ENCODE data around the gene MAT2B. TPM values are rescaled to one million over a fixed set of nuclear protein-coding genes. Genes with fewer than 3 reads are reported as not detected.

Gene MAT2B
- 51.7 TPM for polyA plus RNA-seq (2013, experiment 1 of 2)
- polyA plus RNA-seq (2013, experiment 2 of 2): 51.0 TPM

DNA sequence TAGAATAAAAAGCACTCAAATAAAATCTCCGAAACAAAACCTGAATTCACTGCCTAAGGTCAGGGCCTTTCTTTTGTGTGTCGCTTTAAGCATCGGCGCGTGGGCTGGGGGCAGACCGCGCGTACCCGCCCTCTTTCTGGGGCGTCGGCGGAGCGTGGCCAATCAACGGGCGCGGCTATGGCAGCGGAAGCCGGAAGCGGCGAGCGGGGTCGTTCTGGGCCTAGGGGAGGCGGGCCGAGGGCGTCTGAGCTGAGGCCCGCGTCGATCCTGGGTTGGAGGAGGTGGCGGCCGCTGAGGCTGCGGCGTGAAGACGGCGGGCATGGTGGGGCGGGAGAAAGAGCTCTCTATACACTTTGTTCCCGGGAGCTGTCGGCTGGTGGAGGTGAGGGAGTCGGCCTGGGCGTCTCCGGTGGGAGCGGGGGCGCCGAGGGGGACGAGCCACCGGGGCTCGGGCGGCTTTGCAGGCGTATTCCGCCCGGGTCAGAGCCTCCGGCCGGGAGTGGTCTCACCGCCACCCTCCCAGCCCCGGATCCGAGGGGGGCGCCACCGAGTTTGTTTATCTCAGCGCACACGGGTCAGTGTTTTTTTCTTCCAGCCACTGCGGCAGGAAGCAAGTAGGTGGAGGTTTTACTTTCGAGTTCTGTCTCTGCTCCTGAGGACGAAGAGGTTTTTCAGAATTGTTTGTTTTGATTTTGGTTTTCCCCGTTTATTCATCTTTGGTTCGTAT is at the start of gene MAT2B:
Gene MAT2B, plus strand, starts transcription at position 252 of the 727 bp plus-strand sequence. Its CDS starts 68 bp downstream, at position 320.
- H2BK120ac ChIP-seq (ENCODE audit: low read depth, low read length): peak within 1 kb of the TSS; percentile 10
- peak within 1 kb of the TSS; percentile 91 for H3K9ac ChIP-seq (ENCODE audit: low read depth, low read length, poor library complexity)
- H3K36me3 ChIP-seq (replicated peaks in 1 of 2; ENCODE audit: control insufficient read depth in 2 of 2, insufficient read depth in 2 of 2, low read length in 2 of 2): peaks cover 0 to 20% of the 10 kb centered on the region in 2 donors
- H4K8ac ChIP-seq (ENCODE audit: low read depth, low read length): no peak within 1 kb of the TSS
- no peak within 1 kb of the TSS for H4K91ac ChIP-seq (ENCODE audit: low read depth, low read length, poor library complexity)
- H3K4ac ChIP-seq (ENCODE audit: low read length): no peak within 1 kb of the TSS
- H3K4me1 ChIP-seq (ENCODE audit: control insufficient read depth in 2 of 2, insufficient read depth in 1 of 2, low read depth in 1 of 2, low read length in 2 of 2): peaks cover 3 to 16% of the 10 kb centered on the region in 2 donors
- peak within 1 kb of the TSS; percentile 53 for H2BK5ac ChIP-seq (ENCODE audit: low read length)
- peak within 1 kb of the TSS; percentile 77 for H3K4me2 ChIP-seq (ENCODE audit: insufficient read depth, low read length, poor library complexity, severe bottlenecking)
- no peaks in the 10 kb centered on the region for H3K9me3 ChIP-seq (replicated peaks in 1 of 2; ENCODE audit: control insufficient read depth in 2 of 2, insufficient read depth in 1 of 2, low read depth in 1 of 2, low read length in 2 of 2)
- peak within 1 kb of the TSS; percentile 85 for H2AFZ ChIP-seq (ENCODE audit: low read length)
- H3K27me3 ChIP-seq (ENCODE audit: control insufficient read depth in 3 of 3, insufficient read depth in 3 of 3, low read depth in 1 of 3, low read length in 3 of 3): no peaks in the 10 kb centered on the region
- peak within 1 kb of the TSS; percentile 100 for H3K23ac ChIP-seq (ENCODE audit: low read depth, low read length, poor library complexity)
- no peak within 1 kb of the TSS for H3K14ac ChIP-seq (ENCODE audit: low read length)
- no peak within 1 kb of the TSS for H2AK5ac ChIP-seq (ENCODE audit: low read depth, low read length)
- H3K79me1 ChIP-seq (ENCODE audit: low read depth, low read length): no peaks in the 10 kb centered on the region
- no peak within 1 kb of the TSS for H2BK15ac ChIP-seq (ENCODE audit: low read length)
- peak within 1 kb of the TSS; percentile 95 for H3K27ac ChIP-seq (replicated peaks; ENCODE audit: low read length)
- no peak within 1 kb of the TSS for H2BK12ac ChIP-seq (ENCODE audit: low read length)
- peak within 1 kb of the TSS; percentile 98 for H3K18ac ChIP-seq (ENCODE audit: low read length)
- WGBS, 2 donors (ENCODE audit: extremely low coverage in 2 of 2, insufficient read length in 2 of 2, insufficient replicate concordance in 1 of 2): no CpG with 5 or more reads among the region's 64 CpGs
- H3K4me3 ChIP-seq (ENCODE audit: low read length in 2 of 2): peak within 1 kb of the TSS; percentile 63 to 95
- peak; percentile 92 for DNase-seq (ENCODE audit: low spot score)

DNA sequence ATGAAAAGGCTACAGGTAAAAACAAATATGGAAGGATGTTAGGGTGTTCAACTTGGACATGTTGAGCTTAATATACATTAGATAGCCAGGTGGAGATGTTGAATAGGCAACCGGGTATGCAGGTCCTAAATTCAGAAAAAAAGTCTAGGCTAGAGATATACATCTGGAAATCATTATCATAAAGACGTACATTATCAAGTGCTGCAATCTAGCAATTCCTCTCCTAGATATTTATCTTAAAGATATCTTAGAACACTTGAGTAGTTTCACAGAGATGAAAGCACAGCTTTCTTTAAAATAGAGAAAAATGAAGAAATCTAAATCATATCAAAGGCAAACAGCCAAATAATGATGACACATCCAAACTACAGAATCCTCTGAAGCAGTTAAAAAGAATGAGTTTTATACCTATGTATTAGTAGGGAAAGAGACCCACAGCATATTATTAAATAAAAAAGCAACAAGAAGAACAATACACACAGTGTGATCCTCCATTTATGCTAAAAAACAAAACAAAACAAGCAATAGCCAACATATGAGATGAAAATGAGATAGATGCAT is 49.3 kb upstream of the MAT2B start:
- Histone ChIP-seq H3K4me1 (ENCODE audit: control insufficient read depth in 2 of 2, insufficient read depth in 1 of 2, low read depth in 1 of 2, low read length in 2 of 2) (no peaks in the 10 kb centered on the region), H3K14ac (ENCODE audit: low read length) (no peak overlapping the region), H2BK5ac (ENCODE audit: low read length) (no peak overlapping the region), H4K91ac (ENCODE audit: low read depth, low read length, poor library complexity) (no peak overlapping the region), H3K4me3 (ENCODE audit: low read length in 2 of 2) (no peak overlapping the region), H3K36me3 (replicated peaks in 1 of 2; ENCODE audit: control insufficient read depth in 2 of 2, insufficient read depth in 2 of 2, low read length in 2 of 2) (peaks cover 5 to 64% of the 10 kb centered on the region in 2 donors), H3K23ac (ENCODE audit: low read depth, low read length, poor library complexity) (no peak overlapping the region), H3K18ac (ENCODE audit: low read length) (no peak overlapping the region), H2BK12ac (ENCODE audit: low read length) (no peak overlapping the region), H2AFZ (ENCODE audit: low read length) (no peak overlapping the region), H3K27ac (replicated peaks; ENCODE audit: low read length) (no peak overlapping the region), H3K27me3 (ENCODE audit: control insufficient read depth in 3 of 3, insufficient read depth in 3 of 3, low read depth in 1 of 3, low read length in 3 of 3) (no peaks in the 10 kb centered on the region), H3K79me1 (ENCODE audit: low read depth, low read length) (no peaks in the 10 kb centered on the region), H3K9ac (ENCODE audit: low read depth, low read length, poor library complexity) (no peak overlapping the region), H4K8ac (ENCODE audit: low read depth, low read length) (no peak overlapping the region), H2BK15ac (ENCODE audit: low read length) (no peak overlapping the region), H3K9me3 (replicated peaks in 1 of 2; ENCODE audit: control insufficient read depth in 2 of 2, insufficient read depth in 1 of 2, low read depth in 1 of 2, low read length in 2 of 2) (peaks cover 0 to 3% of the 10 kb centered on the region in 2 donors), H3K4ac (ENCODE audit: low read length) (no peak overlapping the region), H3K4me2 (ENCODE audit: insufficient read depth, low read length, poor library complexity, severe bottlenecking) (no peak overlapping the region), H2BK120ac (ENCODE audit: low read depth, low read length) (no peak overlapping the region), H2AK5ac (ENCODE audit: low read depth, low read length) (no peak overlapping the region)
- no peak for DNase-seq (ENCODE audit: low spot score)
- no CpG with 5 or more reads among the region's 2 CpGs for WGBS, 2 donors (ENCODE audit: extremely low coverage in 2 of 2, insufficient read length in 2 of 2, insufficient replicate concordance in 1 of 2)

DNA sequence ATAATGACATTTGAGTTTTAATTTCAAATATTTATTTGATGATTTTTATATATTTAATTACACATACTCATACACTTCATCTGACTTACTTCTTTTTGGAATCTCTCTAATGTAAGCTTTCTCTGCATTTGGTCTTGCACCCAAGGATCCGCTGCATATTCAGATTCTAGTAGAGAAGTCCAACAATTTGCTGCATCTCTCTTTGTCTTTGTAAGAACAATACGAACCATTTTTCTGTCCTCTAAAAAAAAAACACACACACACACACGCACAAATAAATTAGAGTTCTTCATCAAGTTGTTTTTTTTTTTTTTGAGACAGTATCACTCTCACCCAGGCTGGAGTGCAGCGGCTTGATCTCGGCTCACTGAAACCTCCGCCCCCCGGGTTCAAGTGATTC is 48.6 kb upstream of the MAT2B start:
- no peaks in the 10 kb centered on the region for H3K4me1 ChIP-seq (ENCODE audit: control insufficient read depth in 2 of 2, insufficient read depth in 1 of 2, low read depth in 1 of 2, low read length in 2 of 2)
- H3K4me3 ChIP-seq (ENCODE audit: low read length in 2 of 2): no peak overlapping the region
- H3K4ac ChIP-seq (ENCODE audit: low read length): no peak overlapping the region
- no peak for DNase-seq (ENCODE audit: low spot score)
- H2AK5ac ChIP-seq (ENCODE audit: low read depth, low read length): no peak overlapping the region
- no peaks in the 10 kb centered on the region for H3K27me3 ChIP-seq (ENCODE audit: control insufficient read depth in 3 of 3, insufficient read depth in 3 of 3, low read depth in 1 of 3, low read length in 3 of 3)
- H3K4me2 ChIP-seq (ENCODE audit: insufficient read depth, low read length, poor library complexity, severe bottlenecking): no peak overlapping the region
- H2BK5ac ChIP-seq (ENCODE audit: low read length): no peak overlapping the region
- no peak overlapping the region for H4K8ac ChIP-seq (ENCODE audit: low read depth, low read length)
- H3K9ac ChIP-seq (ENCODE audit: low read depth, low read length, poor library complexity): no peak overlapping the region
- no peaks in the 10 kb centered on the region for H3K79me1 ChIP-seq (ENCODE audit: low read depth, low read length)
- 100% methylated on average over 2 of the region's 7 CpGs; no CpG with 5 or more reads in 1 of the 2 donors for WGBS, 2 donors (ENCODE audit: extremely low coverage in 2 of 2, insufficient read length in 2 of 2, insufficient replicate concordance in 1 of 2)
- no peak overlapping the region for H2BK120ac ChIP-seq (ENCODE audit: low read depth, low read length)
- peaks cover 3 to 56% of the 10 kb centered on the region in 2 donors for H3K36me3 ChIP-seq (replicated peaks in 1 of 2; ENCODE audit: control insufficient read depth in 2 of 2, insufficient read depth in 2 of 2, low read length in 2 of 2)
- no peak overlapping the region for H3K27ac ChIP-seq (replicated peaks; ENCODE audit: low read length)
- no peak overlapping the region for H3K23ac ChIP-seq (ENCODE audit: low read depth, low read length, poor library complexity)
- H2AFZ ChIP-seq (ENCODE audit: low read length): no peak overlapping the region
- H3K18ac ChIP-seq (ENCODE audit: low read length): no peak overlapping the region
- no peak overlapping the region for H2BK15ac ChIP-seq (ENCODE audit: low read length)
- no peak overlapping the region for H4K91ac ChIP-seq (ENCODE audit: low read depth, low read length, poor library complexity)
- H3K14ac ChIP-seq (ENCODE audit: low read length): no peak overlapping the region
- H3K9me3 ChIP-seq (replicated peaks in 1 of 2; ENCODE audit: control insufficient read depth in 2 of 2, insufficient read depth in 1 of 2, low read depth in 1 of 2, low read length in 2 of 2): peaks cover 0 to 3% of the 10 kb centered on the region in 2 donors
- H2BK12ac ChIP-seq (ENCODE audit: low read length): no peak overlapping the region

DNA sequence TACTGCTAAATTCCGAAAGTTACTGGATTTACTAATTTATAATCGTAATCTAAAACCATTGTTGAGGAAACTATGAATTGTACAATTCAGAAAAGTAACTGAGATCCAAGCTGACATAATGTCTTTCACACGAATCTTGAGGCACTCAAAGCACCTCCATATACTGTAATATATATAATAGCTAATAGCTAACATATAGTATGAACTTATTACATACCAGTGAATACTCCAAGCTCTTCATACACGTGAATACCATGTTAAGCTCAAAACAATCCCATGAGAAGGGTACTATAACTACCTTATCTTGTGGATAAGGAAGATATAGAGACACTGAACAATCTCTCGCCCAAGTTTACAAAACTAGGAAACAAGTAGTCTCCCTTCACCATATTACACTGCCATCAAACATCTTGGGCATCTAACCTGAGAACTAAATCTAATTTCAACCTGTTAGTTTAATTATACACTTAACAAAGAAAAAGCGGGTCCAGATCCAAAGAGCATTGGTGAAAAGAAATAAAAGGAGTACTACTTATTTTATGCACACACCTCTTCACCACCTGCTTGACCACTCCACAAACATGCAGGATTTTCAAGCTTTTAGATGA is 46.5 kb upstream of the MAT2B start:
- H2BK12ac ChIP-seq (ENCODE audit: low read length): no peak overlapping the region
- no peak overlapping the region for H4K91ac ChIP-seq (ENCODE audit: low read depth, low read length, poor library complexity)
- no peak overlapping the region for H3K18ac ChIP-seq (ENCODE audit: low read length)
- H3K4me2 ChIP-seq (ENCODE audit: insufficient read depth, low read length, poor library complexity, severe bottlenecking): peak overlapping the region; percentile 59
- H3K4me1 ChIP-seq (ENCODE audit: control insufficient read depth in 2 of 2, insufficient read depth in 1 of 2, low read depth in 1 of 2, low read length in 2 of 2): no peaks in the 10 kb centered on the region
- H3K27me3 ChIP-seq (ENCODE audit: control insufficient read depth in 3 of 3, insufficient read depth in 3 of 3, low read depth in 1 of 3, low read length in 3 of 3): no peaks in the 10 kb centered on the region
- H2BK5ac ChIP-seq (ENCODE audit: low read length): no peak overlapping the region
- H3K4me3 ChIP-seq (ENCODE audit: low read length in 2 of 2): peak overlapping the region; percentile 72 to 92
- peaks cover 3 to 41% of the 10 kb centered on the region in 2 donors for H3K36me3 ChIP-seq (replicated peaks in 1 of 2; ENCODE audit: control insufficient read depth in 2 of 2, insufficient read depth in 2 of 2, low read length in 2 of 2)
- no peak overlapping the region for H2BK120ac ChIP-seq (ENCODE audit: low read depth, low read length)
- no peak overlapping the region for H3K23ac ChIP-seq (ENCODE audit: low read depth, low read length, poor library complexity)
- H3K14ac ChIP-seq (ENCODE audit: low read length): no peak overlapping the region
- DNase-seq (ENCODE audit: low spot score): no peak
- H4K8ac ChIP-seq (ENCODE audit: low read depth, low read length): no peak overlapping the region
- H3K9ac ChIP-seq (ENCODE audit: low read depth, low read length, poor library complexity): no peak overlapping the region
- H2BK15ac ChIP-seq (ENCODE audit: low read length): no peak overlapping the region
- H2AFZ ChIP-seq (ENCODE audit: low read length): peak overlapping the region; percentile 83
- no peak overlapping the region for H3K4ac ChIP-seq (ENCODE audit: low read length)
- no CpG with 5 or more reads among the region's 6 CpGs for WGBS, 2 donors (ENCODE audit: extremely low coverage in 2 of 2, insufficient read length in 2 of 2, insufficient replicate concordance in 1 of 2)
- no peaks in the 10 kb centered on the region for H3K79me1 ChIP-seq (ENCODE audit: low read depth, low read length)
- H3K9me3 ChIP-seq (replicated peaks in 1 of 2; ENCODE audit: control insufficient read depth in 2 of 2, insufficient read depth in 1 of 2, low read depth in 1 of 2, low read length in 2 of 2): peaks cover 0 to 3% of the 10 kb centered on the region in 2 donors
- peak overlapping the region; percentile 99 for H3K27ac ChIP-seq (replicated peaks; ENCODE audit: low read length)
- no peak overlapping the region for H2AK5ac ChIP-seq (ENCODE audit: low read depth, low read length)
